PC-9 (cell line): ENCODE results near the gene ELANE.

ENCODE experiments used
- CTCF ChIP-seq: fragments of 200-600 bp; sonication (generic); conservative IDR thresholded peaks from 2 replicates; pipeline ENCODE4 v1.6.1; 2017; ENCODE audit warnings: mixed run types, antibody characterized with exemption, mild to moderate bottlenecking, moderate library complexity
- EZH2 ChIP-seq: fragments of 200-600 bp; sonication (generic); IDR thresholded peaks from 2 replicates; pipeline ENCODE4 v1.8.0; 2017; ENCODE audit warnings: antibody characterized with exemption, low read depth

- TF ChIP-seq CTCF (no peak), EZH2 (no peak)
Measured at GRCh38 chr19:887072-887471, 35.0 kb downstream of the ELANE start.
